Activated CD4-positive, alpha-beta T cell treated with anti-CD3 and anti-CD28 coated beads for 1 hour (primary cell): ENCODE data around the gene IST1.

Experiments
- DNase-seq: peaks from one replicate; pipeline ENCODE4 v3.0.0-alpha.2; 2020

IST1 gene

GRCh38 chr16:71966932-71967331 is 71.6 kb downstream of the IST1 start:
- no peak for DNase-seq

DNA sequence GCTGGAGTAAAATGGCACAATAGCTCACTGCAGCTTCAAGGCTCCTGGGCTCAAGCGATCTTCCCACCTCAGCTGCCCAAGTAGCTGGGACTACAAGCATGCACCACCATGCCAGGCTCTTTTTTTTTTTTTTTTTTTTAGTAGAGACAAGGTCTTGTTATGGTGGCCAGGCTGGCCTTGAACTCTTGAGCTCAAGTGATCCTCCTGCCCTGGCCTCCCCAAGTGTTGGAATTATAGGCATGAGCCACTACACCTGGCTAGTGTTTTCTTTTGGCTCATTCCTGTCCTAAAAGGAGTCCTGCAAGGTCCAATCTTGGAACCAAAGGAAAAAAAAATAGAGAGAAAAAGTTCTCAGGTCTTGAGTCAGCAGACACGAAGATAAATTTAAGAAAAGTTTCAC is 74.0 kb downstream of the IST1 start:
- no peak for DNase-seq

- DNase-seq, result no peak
These were observed 76.2 kb downstream of the IST1 start for GRCh38 chr16:71971571-71971970.

- no peak for DNase-seq
These were observed 77.0 kb downstream of the IST1 start for GRCh38 chr16:71972356-71972755.

DNA sequence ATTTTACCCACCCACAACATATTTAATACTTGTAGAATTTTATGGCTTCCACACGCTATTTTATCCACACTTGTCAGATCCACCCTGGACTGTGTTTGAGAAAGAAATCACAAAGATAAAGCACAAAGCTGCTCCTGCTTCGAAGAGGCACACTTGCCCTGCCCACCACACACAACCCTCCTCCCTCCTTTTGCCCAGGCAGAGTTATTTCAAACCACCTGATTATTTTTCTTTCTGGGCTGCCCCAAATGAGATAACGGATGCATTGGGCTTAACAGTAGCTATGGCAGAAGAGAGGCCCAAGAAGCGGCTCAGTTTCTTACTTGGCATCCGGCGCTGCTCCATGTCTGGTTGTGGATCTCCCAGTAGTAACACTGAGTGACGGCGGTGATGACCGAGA is 77.7 kb downstream of the IST1 start:
- no peak for DNase-seq

GRCh38 chr16:71974068-71974818 is 78.9 kb downstream of the IST1 start:
- DNase-seq, result no peak
